ENCODE measurements around the gene ERAP2. TPM values are rescaled to one million over a fixed set of nuclear protein-coding genes. Genes with fewer than 3 reads are reported as not detected.

Gene ERAP2
- total and polyA plus RNA-seq, 2 donors: 11.3 to 51.5 TPM

- peaks cover 0 to 12% of the 10 kb centered on the region in 2 donors for H3K4me1 ChIP-seq (ENCODE audit: control insufficient read depth in 2 of 2, insufficient read depth in 2 of 2, low read length in 2 of 2)
- no peaks in the 10 kb centered on the region for H3K9me3 ChIP-seq (ENCODE audit: control insufficient read depth in 2 of 2, insufficient read depth in 1 of 2, low read length in 1 of 2)
- 97% methylated on average over 4 of the region's 4 CpGs for WGBS
- peaks cover 3 to 31% of the 10 kb centered on the region in 2 donors for H3K36me3 ChIP-seq (ENCODE audit: control insufficient read depth in 2 of 2, insufficient read depth in 2 of 2, low read length in 1 of 2)
- DNase-seq (ENCODE audit: low read depth in 6 of 9, low spot score in 9 of 9): no peak
- H3K4me3 ChIP-seq (ENCODE audit: low read length in 2 of 2): no peak overlapping the region
- H3K27me3 ChIP-seq (ENCODE audit: control insufficient read depth in 2 of 2, insufficient read depth in 1 of 2, low read length in 1 of 2): no peaks in the 10 kb centered on the region
- no peak overlapping the region for H3K27ac ChIP-seq (ENCODE audit: low read depth in 1 of 2, low read length in 1 of 2)
Measured at GRCh38 chr5:96919754-96920197, 43.5 kb downstream of the ERAP2 start.

- Histone ChIP-seq H3K36me3 (ENCODE audit: control insufficient read depth in 2 of 2, insufficient read depth in 2 of 2, low read length in 1 of 2) (peaks cover 3 to 27% of the 10 kb centered on the region in 2 donors), H3K4me1 (ENCODE audit: control insufficient read depth in 2 of 2, insufficient read depth in 2 of 2, low read length in 2 of 2) (peaks cover 0 to 13% of the 10 kb centered on the region in 2 donors), H3K4me3 (ENCODE audit: low read length in 2 of 2) (no peak overlapping the region), H3K9me3 (ENCODE audit: control insufficient read depth in 2 of 2, insufficient read depth in 1 of 2, low read length in 1 of 2) (no peaks in the 10 kb centered on the region), H3K27ac (ENCODE audit: low read depth in 1 of 2, low read length in 1 of 2) (peak overlapping the region in 1 of 2 donors; percentile 60), H3K27me3 (ENCODE audit: control insufficient read depth in 2 of 2, insufficient read depth in 1 of 2, low read length in 1 of 2) (no peaks in the 10 kb centered on the region)
- no peak for DNase-seq (ENCODE audit: low read depth in 6 of 9, low spot score in 9 of 9)
- 70% methylated on average over 3 of the region's 3 CpGs for WGBS
Measured at GRCh38 chr5:96920744-96921355, 44.5 kb downstream of the ERAP2 start.

DNA sequence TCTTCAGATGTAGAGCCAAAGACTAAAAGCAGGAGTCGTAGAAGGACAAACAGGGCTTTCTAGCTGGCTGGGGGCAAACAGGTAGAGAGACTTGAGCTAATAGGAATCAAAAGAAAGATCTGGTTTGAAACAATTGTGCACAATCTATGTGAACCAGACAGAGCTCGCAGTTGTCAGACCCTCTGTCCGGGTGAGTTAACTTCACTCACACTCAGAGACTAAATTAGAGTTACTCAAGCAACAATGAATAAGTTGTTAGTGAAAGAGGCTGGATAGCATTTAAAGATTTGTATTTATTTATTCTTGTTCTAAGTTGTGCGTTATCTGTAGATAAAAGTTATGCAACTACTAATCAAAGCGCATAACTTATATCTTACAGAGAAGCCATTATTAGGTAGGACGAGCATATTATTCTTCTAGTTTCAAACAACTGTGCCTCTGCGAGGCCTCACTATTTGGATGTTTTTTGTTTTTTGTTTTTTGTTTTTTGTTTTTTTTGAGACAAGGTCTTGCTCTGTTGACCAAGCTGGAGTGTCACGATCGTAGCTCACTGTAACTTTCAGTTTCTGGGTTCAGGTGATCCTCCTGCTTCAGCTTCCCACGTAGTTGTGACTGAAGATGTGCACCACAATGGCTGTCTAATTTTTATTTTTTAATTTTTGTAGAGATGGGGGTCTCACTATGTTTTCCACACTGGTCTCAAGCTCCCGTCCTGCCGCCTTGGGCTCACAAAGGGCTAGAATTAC is 46.4 kb downstream of the ERAP2 start:
- H3K27me3 ChIP-seq (ENCODE audit: control insufficient read depth in 2 of 2, insufficient read depth in 1 of 2, low read length in 1 of 2): no peaks in the 10 kb centered on the region
- H3K27ac ChIP-seq (ENCODE audit: low read depth in 1 of 2, low read length in 1 of 2): no peak overlapping the region
- WGBS: 95% methylated on average over 12 of the region's 12 CpGs
- peaks cover 0 to 13% of the 10 kb centered on the region in 2 donors for H3K4me1 ChIP-seq (ENCODE audit: control insufficient read depth in 2 of 2, insufficient read depth in 2 of 2, low read length in 2 of 2)
- H3K36me3 ChIP-seq (ENCODE audit: control insufficient read depth in 2 of 2, insufficient read depth in 2 of 2, low read length in 1 of 2): peaks cover 3 to 14% of the 10 kb centered on the region in 2 donors
- no peak overlapping the region for H3K4me3 ChIP-seq (ENCODE audit: low read length in 2 of 2)
- DNase-seq (ENCODE audit: low read depth in 6 of 9, low spot score in 9 of 9): no peak
- no peaks in the 10 kb centered on the region for H3K9me3 ChIP-seq (ENCODE audit: control insufficient read depth in 2 of 2, insufficient read depth in 1 of 2, low read length in 1 of 2)

DNA sequence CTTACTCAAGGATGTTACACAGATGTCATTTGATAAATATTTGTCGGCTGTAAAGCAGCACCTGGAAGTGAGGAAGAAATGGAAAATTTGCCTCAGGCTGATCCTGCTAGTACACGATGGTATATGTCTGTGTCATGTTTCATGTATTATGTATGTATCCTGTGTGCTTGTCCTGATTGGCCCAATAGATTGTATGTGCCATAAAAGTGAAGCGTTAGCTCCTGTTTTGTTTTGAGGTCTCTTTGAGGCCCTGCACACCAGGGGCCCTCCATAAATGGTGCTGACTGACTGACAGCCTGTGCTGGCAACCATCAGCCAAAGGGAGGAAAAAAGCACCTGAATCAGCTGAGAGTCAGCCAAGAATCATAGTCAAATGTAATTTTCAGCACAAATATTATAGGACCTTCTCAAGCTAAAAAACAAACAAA is 47.7 kb downstream of the ERAP2 start:
- DNase-seq (ENCODE audit: low read depth in 6 of 9, low spot score in 9 of 9): peak in 7 of 9 donors; percentile 13 to 76 (median 38)
- peaks cover 0 to 13% of the 10 kb centered on the region in 2 donors for H3K4me1 ChIP-seq (ENCODE audit: control insufficient read depth in 2 of 2, insufficient read depth in 2 of 2, low read length in 2 of 2)
- 67% methylated on average over 3 of the region's 3 CpGs for WGBS

DNA sequence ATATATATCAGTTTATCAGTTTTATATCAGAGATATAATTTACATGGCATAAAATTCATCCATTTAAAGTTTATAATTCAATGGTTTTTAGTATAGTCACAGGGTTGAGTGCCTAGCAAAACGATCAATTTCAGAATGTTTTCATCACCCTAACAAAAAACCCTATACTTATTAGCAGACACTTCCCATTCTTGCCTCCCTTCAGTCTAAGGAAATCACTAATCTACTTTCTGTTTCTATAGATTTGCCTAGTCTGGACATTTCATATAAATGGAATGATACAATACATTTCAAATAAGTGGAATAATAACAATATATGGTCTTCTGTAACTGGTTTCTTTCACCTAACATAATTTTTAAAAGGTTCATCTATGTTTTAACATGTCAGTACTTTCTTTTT is 50.0 kb downstream of the ERAP2 start:
- no peak for DNase-seq (ENCODE audit: low read depth in 6 of 9, low spot score in 9 of 9)
- H3K9me3 ChIP-seq (ENCODE audit: control insufficient read depth in 2 of 2, insufficient read depth in 1 of 2, low read length in 1 of 2): no peaks in the 10 kb centered on the region
- no peak overlapping the region for H3K27ac ChIP-seq (ENCODE audit: low read depth in 1 of 2, low read length in 1 of 2)
- H3K27me3 ChIP-seq (ENCODE audit: control insufficient read depth in 2 of 2, insufficient read depth in 1 of 2, low read length in 1 of 2): no peaks in the 10 kb centered on the region
- H3K36me3 ChIP-seq (ENCODE audit: control insufficient read depth in 2 of 2, insufficient read depth in 2 of 2, low read length in 1 of 2): no peaks in the 10 kb centered on the region
- WGBS: 73% methylated on average over 1 of the region's 1 CpG
- peaks cover 8 to 23% of the 10 kb centered on the region in 2 donors for H3K4me1 ChIP-seq (ENCODE audit: control insufficient read depth in 2 of 2, insufficient read depth in 2 of 2, low read length in 2 of 2)
- H3K4me3 ChIP-seq (ENCODE audit: low read length in 2 of 2): no peak overlapping the region

More for the DNA sequence above, 47.7 kb downstream of the ERAP2 start:
- Histone ChIP-seq H3K27ac (ENCODE audit: low read depth in 1 of 2, low read length in 1 of 2) (peak overlapping the region; percentile 52 to 77), H3K36me3 (ENCODE audit: control insufficient read depth in 2 of 2, insufficient read depth in 2 of 2, low read length in 1 of 2) (peaks cover 3 to 5% of the 10 kb centered on the region in 2 donors), H3K27me3 (ENCODE audit: control insufficient read depth in 2 of 2, insufficient read depth in 1 of 2, low read length in 1 of 2) (no peaks in the 10 kb centered on the region), H3K9me3 (ENCODE audit: control insufficient read depth in 2 of 2, insufficient read depth in 1 of 2, low read length in 1 of 2) (no peaks in the 10 kb centered on the region), H3K4me3 (ENCODE audit: low read length in 2 of 2) (no peak overlapping the region)

- Histone ChIP-seq H3K4me1 (ENCODE audit: control insufficient read depth in 2 of 2, insufficient read depth in 2 of 2, low read length in 2 of 2) (peaks cover 8 to 29% of the 10 kb centered on the region in 2 donors), H3K36me3 (ENCODE audit: control insufficient read depth in 2 of 2, insufficient read depth in 2 of 2, low read length in 1 of 2) (no peaks in the 10 kb centered on the region)
- DNase-seq (ENCODE audit: low read depth in 6 of 9, low spot score in 9 of 9): no peak
Measured at GRCh38 chr5:96927008-96927407, 50.7 kb downstream of the ERAP2 start.

DNA sequence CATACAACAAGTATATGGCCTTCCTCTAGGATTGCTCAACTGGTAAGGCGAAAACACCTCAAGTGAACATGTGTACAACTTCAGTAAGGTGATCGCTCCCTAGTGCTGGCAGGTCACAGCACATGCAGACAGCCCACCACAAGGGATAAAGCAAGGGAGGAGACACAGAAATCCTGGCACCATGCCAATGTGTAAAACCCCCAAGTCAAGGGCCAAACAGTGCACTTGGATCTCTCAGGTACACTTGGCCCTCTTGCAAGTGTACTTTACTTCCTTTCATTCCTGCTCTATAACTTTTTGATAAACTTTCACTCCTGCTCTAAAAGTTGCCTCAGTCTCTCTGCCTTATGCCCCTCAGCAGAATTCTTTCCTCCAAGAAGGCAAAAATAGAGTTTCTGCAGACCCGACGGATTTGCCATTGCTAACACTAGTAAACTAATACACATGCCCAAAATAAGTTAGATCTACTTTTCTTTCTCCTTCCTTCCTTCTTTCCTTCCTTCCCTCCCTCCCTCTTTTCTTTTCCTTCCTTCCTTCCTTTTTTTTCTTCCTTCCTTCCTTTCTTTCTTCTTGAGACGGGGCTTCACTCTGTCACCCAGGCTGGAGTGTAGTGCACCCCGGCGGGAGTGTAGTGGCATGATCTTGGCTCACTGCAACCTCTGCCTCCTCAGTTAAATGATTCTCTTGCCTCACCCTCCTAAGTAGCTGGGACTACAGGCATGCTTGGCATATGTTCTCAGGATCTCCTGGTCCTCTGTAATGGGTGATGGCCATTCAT is 52.8 kb downstream of the ERAP2 start:
- Histone ChIP-seq H3K36me3 (ENCODE audit: control insufficient read depth in 2 of 2, insufficient read depth in 2 of 2, low read length in 1 of 2) (no peaks in the 10 kb centered on the region), H3K27ac (ENCODE audit: low read depth in 1 of 2, low read length in 1 of 2) (no peak overlapping the region), H3K4me1 (ENCODE audit: control insufficient read depth in 2 of 2, insufficient read depth in 2 of 2, low read length in 2 of 2) (peaks cover 11 to 33% of the 10 kb centered on the region in 2 donors), H3K9me3 (ENCODE audit: control insufficient read depth in 2 of 2, insufficient read depth in 1 of 2, low read length in 1 of 2) (no peaks in the 10 kb centered on the region), H3K27me3 (ENCODE audit: control insufficient read depth in 2 of 2, insufficient read depth in 1 of 2, low read length in 1 of 2) (no peaks in the 10 kb centered on the region), H3K4me3 (ENCODE audit: low read length in 2 of 2) (no peak overlapping the region)
- WGBS: 96% methylated on average over 7 of the region's 7 CpGs
- DNase-seq (ENCODE audit: low read depth in 6 of 9, low spot score in 9 of 9): no peak

More at GRCh38 chr5:96927008-96927407, 50.7 kb downstream of the ERAP2 start:
- Histone ChIP-seq H3K9me3 (ENCODE audit: control insufficient read depth in 2 of 2, insufficient read depth in 1 of 2, low read length in 1 of 2) (no peaks in the 10 kb centered on the region), H3K27ac (ENCODE audit: low read depth in 1 of 2, low read length in 1 of 2) (no peak overlapping the region), H3K27me3 (ENCODE audit: control insufficient read depth in 2 of 2, insufficient read depth in 1 of 2, low read length in 1 of 2) (no peaks in the 10 kb centered on the region), H3K4me3 (ENCODE audit: low read length in 2 of 2) (no peak overlapping the region)

DNA sequence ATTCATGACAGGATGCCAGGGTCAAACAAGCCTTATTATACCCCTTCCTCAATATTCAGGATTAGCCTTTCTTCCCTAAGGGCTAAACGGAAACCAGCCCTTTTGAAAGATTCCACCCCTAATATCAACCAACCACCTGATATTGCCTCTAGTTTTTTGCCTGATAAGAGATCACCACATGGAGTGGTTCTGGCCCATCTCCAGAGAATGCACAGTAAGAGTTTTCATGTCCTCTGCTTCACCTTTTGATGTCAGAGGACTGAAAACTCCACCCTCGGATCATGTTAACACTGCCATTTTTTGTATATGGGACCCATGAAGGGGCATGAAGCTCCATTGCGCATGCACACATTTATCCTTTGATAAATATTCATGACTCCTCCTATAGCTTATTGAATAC is 53.8 kb downstream of the ERAP2 start:
- no peak for DNase-seq (ENCODE audit: low read depth in 6 of 9, low spot score in 9 of 9)
- H3K9me3 ChIP-seq (ENCODE audit: control insufficient read depth in 2 of 2, insufficient read depth in 1 of 2, low read length in 1 of 2): no peaks in the 10 kb centered on the region
- no peak overlapping the region for H3K4me3 ChIP-seq (ENCODE audit: low read length in 2 of 2)
- H3K4me1 ChIP-seq (ENCODE audit: control insufficient read depth in 2 of 2, insufficient read depth in 2 of 2, low read length in 2 of 2): peaks cover 11 to 25% of the 10 kb centered on the region in 2 donors
- H3K36me3 ChIP-seq (ENCODE audit: control insufficient read depth in 2 of 2, insufficient read depth in 2 of 2, low read length in 1 of 2): no peaks in the 10 kb centered on the region
- H3K27ac ChIP-seq (ENCODE audit: low read depth in 1 of 2, low read length in 1 of 2): no peak overlapping the region
- 97% methylated on average over 3 of the region's 3 CpGs for WGBS
- no peaks in the 10 kb centered on the region for H3K27me3 ChIP-seq (ENCODE audit: control insufficient read depth in 2 of 2, insufficient read depth in 1 of 2, low read length in 1 of 2)

DNA sequence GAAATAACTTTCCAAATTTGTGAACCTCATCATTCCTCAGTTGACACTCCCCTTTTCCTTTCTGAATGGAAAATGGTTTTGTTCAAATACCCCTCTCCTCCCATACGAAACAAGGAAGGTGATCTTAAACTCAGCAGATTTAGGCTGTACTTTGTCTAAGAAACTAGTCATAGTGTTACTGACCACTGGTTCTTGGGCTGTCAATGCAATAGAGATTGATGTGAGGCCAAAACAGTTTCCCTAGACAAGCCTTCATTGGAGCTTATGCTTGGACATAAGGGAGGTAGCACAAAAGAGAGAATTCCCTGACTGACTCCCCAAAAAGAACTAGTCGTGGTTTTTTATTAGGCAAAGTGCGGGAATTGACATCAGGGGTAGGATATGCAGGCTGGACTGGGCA is 54.3 kb downstream of the ERAP2 start:
- WGBS: 98% methylated on average over 3 of the region's 3 CpGs

More for the DNA sequence above, 54.3 kb downstream of the ERAP2 start:
- no peaks in the 10 kb centered on the region for H3K9me3 ChIP-seq (ENCODE audit: control insufficient read depth in 2 of 2, insufficient read depth in 1 of 2, low read length in 1 of 2)
- H3K4me3 ChIP-seq (ENCODE audit: low read length in 2 of 2): no peak overlapping the region
- H3K36me3 ChIP-seq (ENCODE audit: control insufficient read depth in 2 of 2, insufficient read depth in 2 of 2, low read length in 1 of 2): no peaks in the 10 kb centered on the region
- peaks cover 11 to 25% of the 10 kb centered on the region in 2 donors for H3K4me1 ChIP-seq (ENCODE audit: control insufficient read depth in 2 of 2, insufficient read depth in 2 of 2, low read length in 2 of 2)
- H3K27ac ChIP-seq (ENCODE audit: low read depth in 1 of 2, low read length in 1 of 2): no peak overlapping the region
- DNase-seq (ENCODE audit: low read depth in 6 of 9, low spot score in 9 of 9): no peak
- no peaks in the 10 kb centered on the region for H3K27me3 ChIP-seq (ENCODE audit: control insufficient read depth in 2 of 2, insufficient read depth in 1 of 2, low read length in 1 of 2)
